MCF 10A (cell line): ENCODE results near the gene CTDSP2. TPM values are rescaled to one million over a fixed set of nuclear protein-coding genes. Genes with fewer than 3 reads are reported as not detected.
"Not testable (repeated sequence)": the region's sequence is repeated elsewhere in the genome, so short reads cannot be mapped to it uniquely, and the experiment has no call there.

Experiments
- BruUV-seq: library from RNA; stranded (reverse); fragments of 400-500 nt; replicated peaks from 2 replicates; lab custom pipeline; 2021; lab: Mats Ljungman, UMichigan
- CTCF ChIA-PET: fragments of 300-600 bp; sonication (Branson Sonifier 250); formaldehyde crosslinking; extraction: SDS; loops from one replicate; lab custom pipeline; 2021; ENCODE audit warnings: antibody characterized with exemption, inconsistent platforms; lab: Yijun Ruan, JAX
- POLR2A ChIA-PET: fragments of 300-600, 350-650 bp; sonication (Branson Sonifier 250); formaldehyde crosslinking; extraction: SDS; loops from one replicate; lab custom pipeline; 2020; ENCODE audit warnings: antibody characterized with exemption, inconsistent platforms; lab: Yijun Ruan, JAX
- DNase-seq: peaks from one replicate; pipeline ENCODE4 v3.0.0-alpha.2; 2018; ENCODE audit not compliant: unreplicated experiment
- H3K27ac Mint-ChIP-seq: one replicate; pipeline ENCODE4 v1.8.0; 2022; ENCODE audit warnings: mild to moderate bottlenecking, low read depth, mixed read lengths; ENCODE audit not compliant: unreplicated experiment
- H3K27me3 Mint-ChIP-seq: one replicate; pipeline ENCODE4 v1.8.0; 2022; ENCODE audit warnings: mixed read lengths; ENCODE audit not compliant: insufficient read depth, unreplicated experiment
- H3K36me3 Mint-ChIP-seq: one replicate; pipeline ENCODE4 v1.8.0; 2022; ENCODE audit warnings: mild to moderate bottlenecking, moderate library complexity, mixed read lengths; ENCODE audit not compliant: insufficient read depth, unreplicated experiment
- H3K4me1 Mint-ChIP-seq: one replicate; pipeline ENCODE4 v1.8.0; 2022; ENCODE audit warnings: mixed read lengths; ENCODE audit not compliant: insufficient read depth, unreplicated experiment
- H3K4me3 Mint-ChIP-seq: one replicate; pipeline ENCODE4 v1.8.0; 2022; ENCODE audit warnings: mild to moderate bottlenecking, moderate library complexity, mixed read lengths; ENCODE audit not compliant: unreplicated experiment
- H3K9me3 Mint-ChIP-seq: one replicate; pipeline ENCODE4 v1.8.0; 2022; ENCODE audit warnings: mixed read lengths; ENCODE audit not compliant: unreplicated experiment
- CTCF ChIP-seq: fragments of 200-600 bp; IDR thresholded peaks from one replicate; pipeline ENCODE4 v1.8.0; 2022; ENCODE audit warnings: antibody characterized with exemption, mild to moderate bottlenecking; ENCODE audit not compliant: unreplicated experiment
- intact Hi-C: fragments of 100-400 bp; cut with micrococcal nuclease; formaldehyde crosslinking; loops from 2 replicates; pipeline ENCODE4 v1.14.1; 2022
- total RNA-seq: library from RNA; stranded (reverse); gene quantifications from 2 replicates; pipeline ENCODE4 v1.2.3, GENCODE V29; 2022

The CTDSP2 gene
- total RNA-seq, 1 experiment from 2014 or later, result 73.4 TPM

DNA sequence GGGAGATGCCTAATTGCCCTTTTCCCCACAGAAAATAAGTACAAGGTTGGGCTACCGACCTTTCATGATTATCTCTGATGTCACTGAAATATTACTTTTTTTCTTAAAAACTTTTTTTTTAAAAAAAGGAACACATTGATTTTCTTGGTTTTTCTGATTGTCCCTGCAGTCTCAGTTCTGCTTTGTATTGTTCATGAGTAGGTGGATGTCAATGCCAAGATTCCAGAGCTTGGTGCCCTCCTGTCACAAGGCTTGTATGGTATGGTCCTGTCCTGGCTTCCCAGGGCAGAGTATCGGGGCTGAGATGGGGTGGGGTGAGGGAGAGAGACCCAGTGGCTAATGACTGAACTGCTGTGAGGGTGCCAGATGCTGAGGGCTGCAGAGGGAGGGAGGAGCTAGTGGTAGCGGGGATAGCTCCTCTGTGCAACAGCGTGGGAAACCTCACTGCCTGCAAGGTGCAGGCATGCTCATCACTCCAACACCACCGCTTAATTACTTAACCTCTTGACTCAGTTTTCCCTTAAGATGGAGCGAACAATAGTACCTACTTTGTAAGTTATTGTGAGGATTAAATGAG lies 4.4 kb upstream of the CTDSP2 start:
- Mint-ChIP-seq H3K27ac (no peak overlapping the region), H3K27me3 (peaks cover 16% of the 10 kb centered on the region), H3K9me3 (no peaks in the 10 kb centered on the region), H3K4me3 (no peak overlapping the region), H3K36me3 (peaks cover 4% of the 10 kb centered on the region), H3K4me1 (no peaks in the 10 kb centered on the region)
- no TSS peak for BruUV-seq
- ChIA-PET POLR2A (interaction anchor here (0.7 to 3.0 kb wide), 4 partner anchors 11 to 38 kb away, joined by 4 to 10 read pairs (median 7); no protein-coding TSS in a partner anchor), CTCF (interaction anchor here (1.7 kb wide), 1 partner anchor 45 kb away, joined by 6 read pairs; no protein-coding TSS in a partner anchor)
- DNase-seq, result no peak
- intact Hi-C loops, result no loop called here
- no peak for TF ChIP-seq CTCF

DNA sequence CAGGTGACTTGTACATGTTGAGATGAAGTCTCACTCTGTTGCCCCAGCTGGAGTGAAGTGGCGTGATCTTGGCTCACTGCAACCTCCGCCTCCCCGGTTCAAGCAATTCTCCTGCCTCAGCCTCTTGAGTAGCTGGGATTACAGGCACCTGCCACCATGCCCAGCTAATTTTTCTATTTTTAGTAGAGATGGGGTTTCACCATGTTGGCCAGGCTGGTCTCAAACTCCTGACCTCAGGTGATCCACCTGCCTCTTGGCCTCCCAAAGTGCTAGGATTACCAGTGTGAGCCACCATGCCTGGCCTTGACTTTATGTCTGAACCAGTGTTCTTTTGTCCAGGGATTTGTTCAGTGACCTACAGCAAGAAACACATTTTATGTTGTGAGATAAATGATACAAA lies 2.9 kb upstream of the CTDSP2 start:
- Mint-ChIP-seq H3K27me3 (peaks cover 16% of the 10 kb centered on the region), H3K36me3 (peaks cover 10% of the 10 kb centered on the region)
- H3K27ac Mint-ChIP-seq, intact Hi-C loops, H3K4me1 Mint-ChIP-seq, CTCF ChIA-PET, DNase-seq, H3K9me3 Mint-ChIP-seq, H3K4me3 Mint-ChIP-seq, BruUV-seq: not testable (repeated sequence)
- POLR2A ChIA-PET, result interaction anchor here (5.2 to 9.5 kb wide), 3 partner anchors 11 to 47 kb away, joined by 39 to 167 read pairs (median 103); no protein-coding TSS in a partner anchor

GRCh38 chr12:57849035-57849434 lies 2.5 kb upstream of the CTDSP2 start:
- Mint-ChIP-seq H3K4me1 (peaks cover 6% of the 10 kb centered on the region), H3K27me3 (peaks cover 16% of the 10 kb centered on the region), H3K27ac (no peak overlapping the region), H3K9me3 (no peaks in the 10 kb centered on the region), H3K4me3 (no peak overlapping the region), H3K36me3 (peaks cover 12% of the 10 kb centered on the region)
- DNase-seq, result peak; percentile 25
- no TSS peak for BruUV-seq
- TF ChIP-seq CTCF, result no peak
- ChIA-PET CTCF (no interaction called here), POLR2A (interaction anchor here (2.7 to 9.5 kb wide), 4 partner anchors 8 to 47 kb away, joined by 9 to 167 read pairs (median 71); no protein-coding TSS in a partner anchor)
- intact Hi-C loops, result no loop called here

GRCh38 chr12:57848208-57848607 lies 1.7 kb upstream of the CTDSP2 start:
- POLR2A ChIA-PET, result interaction anchor here (2.7 to 9.5 kb wide), 6 partner anchors 9 to 48 kb away, joined by 9 to 167 read pairs (median 71); no protein-coding TSS in a partner anchor
- no peak overlapping the region for H3K27ac Mint-ChIP-seq
- intact Hi-C loops, result no loop called here
- peaks cover 16% of the 10 kb centered on the region for H3K27me3 Mint-ChIP-seq
- DNase-seq, result no peak
- CTCF ChIA-PET, result interaction anchor here (0.5 to 8.9 kb wide), 10 partner anchors 10 to 266 kb away, joined by 3 to 71 read pairs (median 4); no protein-coding TSS in a partner anchor
- peaks cover 11% of the 10 kb centered on the region for H3K4me1 Mint-ChIP-seq
- peaks cover 12% of the 10 kb centered on the region for H3K36me3 Mint-ChIP-seq
- no peak for TF ChIP-seq CTCF
- no peak overlapping the region for H3K4me3 Mint-ChIP-seq
- no TSS peak for BruUV-seq
- H3K9me3 Mint-ChIP-seq, result no peaks in the 10 kb centered on the region
